Measurements from ENCODE around the gene MTERF2. TPM values are rescaled to one million over a fixed set of nuclear protein-coding genes. Genes with fewer than 3 reads are reported as not detected.

The MTERF2 gene
- total RNA-seq, 8 experiments from 2014 or later = 12.2 to 25.3 (median 17.0) TPM

DNA sequence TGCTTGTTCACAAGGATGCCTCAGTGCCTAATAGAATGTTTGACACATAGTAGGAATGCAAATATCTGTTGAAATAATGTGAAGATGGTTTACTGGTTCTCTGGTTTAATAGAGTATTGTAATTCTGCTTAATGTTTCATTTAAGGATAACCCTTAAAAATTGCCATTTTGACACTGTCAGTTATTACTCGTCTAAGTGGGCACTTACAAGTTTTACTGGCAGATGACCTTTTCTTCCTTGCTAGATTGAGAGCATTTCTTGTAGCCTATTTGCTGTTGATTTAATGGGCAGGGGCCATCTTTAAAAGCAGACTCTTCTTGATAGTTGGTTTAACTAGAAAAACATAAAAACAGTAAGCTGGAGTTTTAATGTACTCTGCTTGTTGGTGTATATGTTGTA lies 29.4 kb downstream of the MTERF2 start:
- 0 to 60% (median 0%) methylated on average over 1 of the region's 1 CpG; no CpG with 5 or more reads in 2 of the 10 experiments for WGBS, 10 experiments
- H3K4me3 ChIP-seq = peak overlapping the region; percentile 76 to 97 (median 81)
- no peak for ATAC-seq (replicated peaks in 6 of 8)
- no peak overlapping the region for H3K27ac ChIP-seq
- in situ Hi-C loops (cut with MboI; ENCODE audit: low pct_unique_long_range_greater_than_20kb in 2 of 9, low sequenced_read_pairs in 9 of 9, unreplicated experiment in 9 of 9) = no loop called here
- H3K4me1 ChIP-seq (replicated peaks in 1 of 2) = peaks cover 4 to 5% of the 10 kb centered on the region in 2 donors

DNA sequence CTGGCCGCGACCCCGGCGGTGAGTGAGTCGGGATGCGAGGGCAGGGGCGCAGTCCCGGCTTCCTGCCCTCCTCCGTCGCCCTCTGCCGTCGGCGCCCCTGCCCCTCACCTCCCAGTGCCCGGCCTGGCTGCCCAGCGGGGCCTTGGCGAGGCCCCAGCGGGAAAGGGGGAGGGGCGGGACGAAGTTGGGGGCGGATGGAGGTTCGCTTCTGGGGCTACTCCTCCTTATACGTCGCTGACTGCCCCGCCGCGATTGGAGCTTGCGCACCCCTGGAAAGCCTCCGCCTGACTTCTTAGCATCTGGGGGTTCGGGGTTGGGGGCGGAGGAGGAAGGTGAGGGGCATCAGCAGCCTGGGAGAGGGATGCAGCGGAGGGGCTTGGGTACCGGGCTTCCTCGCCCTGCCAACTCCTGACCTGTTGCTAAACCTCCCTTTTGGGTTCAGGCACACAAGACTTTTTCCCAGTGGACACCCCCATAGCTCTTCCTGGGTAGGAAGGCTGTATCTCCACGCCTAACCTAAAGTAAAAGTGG lies 30.8 kb downstream of the MTERF2 start:
- in situ Hi-C loops (cut with MboI; ENCODE audit: low pct_unique_long_range_greater_than_20kb in 2 of 9, low sequenced_read_pairs in 9 of 9, unreplicated experiment in 9 of 9) = no loop called here
- H3K4me1 ChIP-seq (replicated peaks in 1 of 2) = peaks cover 4 to 5% of the 10 kb centered on the region in 2 donors
- WGBS, 10 experiments = no CpG with 5 or more reads among the region's 34 CpGs

DNA sequence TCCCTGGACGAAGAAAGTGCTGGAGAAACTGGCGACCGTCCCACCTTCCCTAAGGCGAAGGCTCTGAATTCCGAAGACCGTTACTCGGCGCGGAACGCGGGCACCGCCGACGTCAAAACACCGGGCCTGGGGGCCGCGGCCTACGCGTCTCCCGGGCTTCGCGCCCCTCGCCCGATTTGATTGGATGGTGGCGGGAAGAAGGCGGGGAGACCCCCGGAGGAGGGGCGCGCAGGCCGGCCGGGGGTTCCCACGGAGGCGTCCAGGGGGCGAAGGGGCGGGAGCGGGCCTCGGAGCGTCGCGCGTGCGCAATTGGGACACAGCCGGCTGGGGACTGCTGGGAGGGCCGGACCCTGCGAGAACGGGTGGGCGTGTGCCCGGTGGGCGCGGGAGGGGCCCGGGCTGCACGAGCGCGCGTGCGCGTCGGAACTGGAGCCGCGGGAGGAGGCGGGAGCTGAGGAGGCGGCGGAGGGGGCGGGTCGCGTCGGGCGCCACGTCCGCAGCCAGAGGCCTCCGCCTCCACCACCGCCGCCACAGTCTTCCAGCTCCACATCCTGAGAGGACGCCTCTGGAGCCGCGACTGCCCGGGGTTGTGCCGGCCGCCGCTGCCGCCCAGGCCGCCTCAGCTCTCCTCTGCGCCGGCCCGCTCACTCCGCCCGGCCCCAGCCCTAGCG lies 31.4 kb downstream of the MTERF2 start, which contains the start of gene TMEM263:
TMEM263 (plus strand) TSS at position 531 of the 671 bp plus-strand sequence. CDS start 11,210 bp downstream, outside the sequence.
- peak within 1 kb of the TSS; percentile 96 to 98 for H3K27ac ChIP-seq
- peaks cover 4 to 5% of the 10 kb centered on the region in 2 donors for H3K4me1 ChIP-seq (replicated peaks in 1 of 2)
- WGBS, 10 experiments = 0% methylated on average over 2 of the region's 88 CpGs; no CpG with 5 or more reads in 9 of the 10 experiments
- peak within 1 kb of the TSS; percentile 76 to 97 (median 81) for H3K4me3 ChIP-seq
- in situ Hi-C loops (cut with MboI; ENCODE audit: low pct_unique_long_range_greater_than_20kb in 2 of 9, low sequenced_read_pairs in 9 of 9, unreplicated experiment in 9 of 9) = no loop called here
- ATAC-seq (replicated peaks in 6 of 8) = peak; percentile 71 to 85 (median 80)

More for the DNA sequence above, 30.8 kb downstream of the MTERF2 start:
- H3K27ac ChIP-seq = peak overlapping the region; percentile 96 to 98
- ATAC-seq (replicated peaks in 6 of 8) = peak; percentile 23 to 59 (median 55)
- peak overlapping the region; percentile 76 to 97 (median 81) for H3K4me3 ChIP-seq

DNA sequence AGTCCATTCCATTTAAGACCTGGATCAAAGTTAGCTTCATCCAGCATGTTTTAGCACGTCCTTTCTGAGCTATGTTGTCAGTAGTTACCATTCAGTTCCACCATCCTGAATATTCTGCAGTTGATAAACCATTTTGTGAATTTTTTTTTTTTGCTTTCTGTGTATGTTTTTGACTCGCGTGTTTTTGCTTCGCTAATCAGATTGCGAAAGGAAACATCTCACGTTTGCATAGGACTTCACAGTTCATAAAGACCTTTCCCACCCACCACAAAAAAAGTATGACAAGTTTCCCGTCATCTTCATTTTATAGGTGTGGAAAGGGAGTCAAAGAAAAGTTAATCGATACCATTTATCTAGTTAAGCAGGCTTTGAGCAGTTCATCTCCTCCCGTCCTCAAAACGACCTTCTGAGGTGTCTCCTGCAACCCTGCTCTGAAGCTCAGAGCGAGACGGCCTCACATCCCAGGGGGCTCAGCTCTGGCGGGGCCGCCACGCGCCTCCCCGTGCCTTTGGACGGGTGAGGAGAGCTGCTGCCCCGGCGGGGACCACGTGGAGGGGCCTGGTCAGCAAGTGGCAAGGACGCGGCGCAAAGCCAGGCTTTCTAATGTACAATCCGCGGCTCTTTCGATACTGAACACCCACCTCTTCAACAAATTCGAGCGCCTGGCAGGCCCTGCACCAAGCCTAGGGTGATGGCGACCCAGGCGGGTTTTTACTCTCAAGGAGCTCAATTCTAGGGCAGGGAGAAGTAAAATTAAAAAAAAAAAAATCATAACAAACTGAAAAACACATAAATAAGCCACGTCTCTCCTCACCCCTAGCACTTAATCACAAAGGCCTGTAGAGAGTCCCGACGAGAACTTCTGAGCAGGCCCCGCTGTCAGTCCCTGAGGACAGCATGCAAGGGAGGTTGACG lies 32.2 kb downstream of the MTERF2 start:
- Histone ChIP-seq H3K4me3 (peak overlapping the region; percentile 41 to 97 (median 81)), H3K27ac (peak overlapping the region; percentile 64 to 77), H3K4me1 (replicated peaks in 1 of 2) (peaks cover 4 to 5% of the 10 kb centered on the region in 2 donors)
- ATAC-seq (replicated peaks in 6 of 8) = peak in 2 of 8 experiments; percentile 0 to 1
- WGBS, 10 experiments = 9 to 89% (median 79%) methylated on average over 2 to 28 of the region's 36 CpGs
- in situ Hi-C loops (cut with MboI; ENCODE audit: low pct_unique_long_range_greater_than_20kb in 2 of 9, low sequenced_read_pairs in 9 of 9, unreplicated experiment in 9 of 9) = no loop called here

DNA sequence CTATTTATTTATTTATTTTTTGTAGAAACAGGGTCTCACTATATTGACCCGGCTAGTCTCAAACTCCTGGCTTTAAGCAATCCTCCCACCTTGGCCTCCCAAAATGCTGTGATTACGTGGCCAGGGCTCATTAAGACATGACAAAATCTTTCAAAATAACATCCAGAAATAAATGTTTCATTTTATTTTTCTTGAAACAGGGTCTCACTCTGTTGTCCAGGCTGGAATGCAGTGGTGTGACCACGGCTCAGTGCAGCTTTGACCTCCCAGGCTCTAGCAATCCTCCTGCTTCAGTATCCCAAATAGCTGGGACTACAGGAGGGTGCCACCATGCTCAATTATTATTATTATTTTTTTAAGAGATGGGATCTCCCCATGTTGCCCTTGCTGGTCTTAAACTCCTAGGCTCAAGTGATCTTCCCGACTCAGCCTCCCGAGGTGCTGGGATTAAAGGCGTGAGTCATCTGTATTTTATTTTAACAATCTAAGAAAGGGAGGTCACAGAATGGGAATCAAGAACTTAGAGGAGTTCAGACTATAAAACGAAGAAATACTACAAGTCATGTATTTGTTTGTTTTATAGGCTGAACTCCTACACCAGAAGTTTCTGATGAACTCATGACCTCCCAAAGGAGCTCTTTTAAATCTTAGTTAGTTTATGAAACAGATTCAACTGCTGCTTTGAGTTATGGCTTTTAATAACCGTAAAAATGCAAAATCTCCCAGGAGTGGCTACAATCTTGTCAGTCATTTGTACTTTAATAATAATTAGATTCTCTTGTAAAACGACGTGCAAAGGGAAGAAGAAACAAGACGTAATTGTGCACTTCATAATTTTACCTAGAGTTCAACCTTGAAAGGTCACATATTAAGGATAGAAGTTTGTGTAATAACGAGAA lies 33.3 kb downstream of the MTERF2 start:
- no peak for ATAC-seq (replicated peaks in 6 of 8)
- Histone ChIP-seq H3K4me3 (no peak overlapping the region), H3K4me1 (replicated peaks in 1 of 2) (peaks cover 4 to 5% of the 10 kb centered on the region in 2 donors), H3K27ac (no peak overlapping the region)
- 26 to 100% (median 94%) methylated on average over 4 to 12 of the region's 12 CpGs for WGBS, 10 experiments
- in situ Hi-C loops (cut with MboI; ENCODE audit: low pct_unique_long_range_greater_than_20kb in 2 of 9, low sequenced_read_pairs in 9 of 9, unreplicated experiment in 9 of 9) = no loop called here

DNA sequence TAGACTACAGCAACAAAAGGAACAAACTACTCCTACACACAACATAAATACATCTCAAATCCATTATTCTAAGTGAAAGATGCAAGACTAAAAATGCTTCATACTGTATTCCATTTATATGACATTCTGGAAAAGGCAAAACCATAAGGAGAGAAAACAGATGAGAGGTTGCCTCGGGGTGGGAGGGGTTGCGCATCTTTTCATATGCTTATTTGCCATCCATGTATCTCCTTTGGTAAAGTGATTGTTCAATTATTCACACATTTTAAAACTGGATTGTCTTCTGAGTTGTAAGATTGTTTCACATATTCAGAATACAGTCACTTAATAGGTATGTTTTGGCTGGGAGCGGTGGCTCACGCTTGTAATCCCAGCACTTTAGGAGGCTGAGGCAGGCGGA lies 36.4 kb downstream of the MTERF2 start:
- Histone ChIP-seq H3K27ac (no peak overlapping the region), H3K4me3 (no peak overlapping the region), H3K4me1 (replicated peaks in 1 of 2) (peaks cover 4 to 5% of the 10 kb centered on the region in 2 donors)
- WGBS, 10 experiments = 39 to 100% (median 75%) methylated on average over 1 to 5 of the region's 5 CpGs; no CpG with 5 or more reads in 1 of the 10 experiments
- no peak for ATAC-seq (replicated peaks in 6 of 8)
- in situ Hi-C loops (cut with MboI; ENCODE audit: low pct_unique_long_range_greater_than_20kb in 2 of 9, low sequenced_read_pairs in 9 of 9, unreplicated experiment in 9 of 9) = no loop called here

DNA sequence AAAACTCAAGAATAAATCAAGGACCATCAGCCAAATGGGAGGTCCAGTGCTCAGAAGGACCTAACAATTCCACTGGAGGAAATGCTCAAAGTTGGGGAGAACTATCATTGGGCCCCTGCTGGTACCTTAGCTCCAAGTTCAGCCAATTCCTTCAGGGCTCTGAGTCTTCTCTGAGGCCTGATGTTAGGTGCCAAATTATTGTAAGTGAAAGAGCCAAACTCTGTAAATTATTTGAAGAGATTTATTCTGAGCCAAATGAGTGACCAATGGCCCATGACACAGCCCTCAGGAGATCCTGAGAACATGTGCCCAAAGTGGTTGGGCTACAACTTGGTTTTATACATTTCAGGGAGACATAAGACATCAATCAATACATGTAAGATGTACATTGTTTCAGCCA lies 39.5 kb downstream of the MTERF2 start:
- ATAC-seq (replicated peaks in 6 of 8) = no peak
- H3K4me1 ChIP-seq (replicated peaks in 1 of 2) = no peaks in the 10 kb centered on the region
- in situ Hi-C loops (cut with MboI; ENCODE audit: low pct_unique_long_range_greater_than_20kb in 2 of 9, low sequenced_read_pairs in 9 of 9, unreplicated experiment in 9 of 9) = no loop called here
- H3K27ac ChIP-seq = no peak overlapping the region
- no peak overlapping the region for H3K4me3 ChIP-seq

DNA sequence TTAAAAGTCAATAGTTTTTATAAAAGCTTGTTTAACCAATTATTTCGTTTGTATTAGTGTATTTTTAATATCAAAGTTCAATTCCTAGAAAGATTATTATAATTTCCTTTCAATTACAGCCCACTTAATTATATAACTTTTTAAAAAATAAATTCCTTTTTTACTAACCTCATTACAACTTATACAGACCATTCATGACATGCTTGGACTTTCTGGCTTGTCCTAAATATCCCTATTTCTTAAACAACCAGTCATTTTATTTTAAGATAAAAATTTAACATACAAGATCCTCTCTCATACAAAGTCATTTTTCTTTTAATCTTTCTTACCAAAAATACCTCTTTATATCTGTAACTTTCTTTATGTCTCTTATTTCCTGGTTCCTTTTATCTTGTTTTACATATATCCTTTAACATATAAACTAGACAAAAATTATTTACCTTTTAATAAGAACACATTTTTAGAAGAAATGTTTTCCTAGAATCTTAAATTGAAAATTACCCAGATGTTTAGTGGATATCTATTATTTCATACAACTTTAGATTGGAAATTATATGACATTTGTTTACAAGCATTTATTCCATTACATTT lies 41.6 kb downstream of the MTERF2 start:
- H3K27ac ChIP-seq = no peak overlapping the region
- no peak for ATAC-seq (replicated peaks in 6 of 8)
- no peak overlapping the region for H3K4me3 ChIP-seq
- in situ Hi-C loops (cut with MboI; ENCODE audit: low pct_unique_long_range_greater_than_20kb in 2 of 9, low sequenced_read_pairs in 9 of 9, unreplicated experiment in 9 of 9) = no loop called here
- H3K4me1 ChIP-seq (replicated peaks in 1 of 2) = no peaks in the 10 kb centered on the region
- 0 to 19% (median 0%) methylated on average over 1 of the region's 1 CpG; no CpG with 5 or more reads in 1 of the 10 experiments for WGBS, 10 experiments

DNA sequence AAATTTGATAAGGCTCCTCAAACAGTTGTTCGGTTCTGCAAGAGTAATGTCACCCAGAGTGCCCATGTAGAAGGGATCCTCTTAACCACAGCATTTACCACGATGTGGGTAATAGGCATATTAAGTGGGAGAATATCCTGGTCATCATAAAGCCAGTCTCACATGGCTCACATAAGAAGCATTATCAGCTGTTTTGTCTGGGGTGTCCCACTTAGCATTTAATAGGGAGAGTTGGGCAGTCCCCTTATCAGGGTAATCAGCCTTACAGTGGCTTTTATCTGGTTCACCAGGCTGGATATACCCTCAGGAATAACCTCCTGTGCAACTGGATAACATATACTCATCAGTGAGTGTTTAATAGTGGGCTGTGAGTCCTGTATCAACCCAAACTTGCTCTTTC lies 44.2 kb downstream of the MTERF2 start:
- H3K4me3 ChIP-seq = no peak overlapping the region
- in situ Hi-C loops (cut with MboI; ENCODE audit: low pct_unique_long_range_greater_than_20kb in 2 of 9, low sequenced_read_pairs in 9 of 9, unreplicated experiment in 9 of 9) = no loop called here
- 58 to 100% (median 82%) methylated on average over 1 to 2 of the region's 2 CpGs; no CpG with 5 or more reads in 2 of the 10 experiments for whole genome bisulfite sequencing, 10 experiments
- no peak overlapping the region for H3K27ac ChIP-seq
- no peak for ATAC-seq (replicated peaks in 6 of 8)
- H3K4me1 ChIP-seq (replicated peaks in 1 of 2) = no peaks in the 10 kb centered on the region

DNA sequence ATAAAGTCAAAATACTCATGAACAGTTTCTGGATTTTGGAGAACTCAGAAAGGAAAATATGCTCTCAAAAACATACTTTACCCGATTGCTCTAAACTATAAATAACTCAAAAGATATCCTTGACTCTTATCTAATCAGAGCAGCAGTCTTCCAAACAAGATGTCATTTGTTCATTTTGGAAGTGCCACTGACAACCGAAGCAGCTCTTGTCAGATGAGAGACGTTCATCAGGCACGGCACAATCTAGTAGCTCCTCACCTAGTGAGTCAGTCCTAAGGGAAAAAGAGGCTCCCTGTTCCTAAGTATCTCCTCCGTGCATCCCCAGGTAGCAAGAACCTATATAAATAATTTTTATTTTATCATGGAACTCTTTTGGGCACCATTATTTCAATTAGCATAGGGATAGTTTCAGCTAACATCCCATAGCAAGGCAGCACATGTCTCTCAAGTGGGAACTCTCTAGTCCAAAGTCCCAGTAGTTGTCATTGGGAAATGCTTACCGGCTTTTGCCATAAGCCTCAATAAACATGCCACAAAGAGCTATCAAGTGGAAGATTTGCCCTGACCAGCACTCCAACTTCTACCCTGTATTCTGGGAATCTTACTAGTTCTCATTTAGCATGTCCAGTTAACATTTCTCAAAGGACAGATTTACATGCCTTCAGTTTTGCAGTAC lies 45.3 kb downstream of the MTERF2 start:
- 43 to 94% (median 74%) methylated on average over 1 to 5 of the region's 6 CpGs for WGBS, 10 experiments

DNA sequence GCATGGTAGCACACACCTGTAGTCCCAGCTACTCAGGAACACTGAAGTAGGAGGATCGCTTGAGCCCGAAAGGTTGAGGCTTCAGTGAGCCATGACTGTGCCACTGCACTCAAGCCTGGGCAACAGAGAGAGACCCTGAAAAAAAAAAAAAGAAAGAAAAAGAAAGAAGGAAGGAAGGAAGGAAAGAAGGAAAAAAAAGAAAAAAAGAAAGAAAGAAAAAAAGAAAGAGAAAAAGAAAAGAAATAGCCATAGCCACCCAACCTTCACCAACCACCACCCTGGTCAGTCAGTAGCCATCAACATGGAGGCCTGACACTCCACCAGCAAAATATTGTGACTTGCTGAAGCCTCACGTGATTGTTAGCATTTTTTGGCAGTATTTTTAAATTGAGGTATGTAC lies 52.7 kb downstream of the MTERF2 start:
- no peaks in the 10 kb centered on the region for H3K4me1 ChIP-seq (replicated peaks in 1 of 2)
- 0 to 100% (median 80%) methylated on average over 1 to 3 of the region's 3 CpGs for WGBS, 10 experiments
- no peak overlapping the region for H3K27ac ChIP-seq
- ATAC-seq (replicated peaks in 6 of 8) = no peak
- no peak overlapping the region for H3K4me3 ChIP-seq
- in situ Hi-C loops (cut with MboI; ENCODE audit: low pct_unique_long_range_greater_than_20kb in 2 of 9, low sequenced_read_pairs in 9 of 9, unreplicated experiment in 9 of 9) = no loop called here

More for the DNA sequence above, 45.3 kb downstream of the MTERF2 start:
- in situ Hi-C loops (cut with MboI; ENCODE audit: low pct_unique_long_range_greater_than_20kb in 2 of 9, low sequenced_read_pairs in 9 of 9, unreplicated experiment in 9 of 9) = no loop called here
- no peaks in the 10 kb centered on the region for H3K4me1 ChIP-seq (replicated peaks in 1 of 2)
- H3K27ac ChIP-seq = no peak overlapping the region
- ATAC-seq (replicated peaks in 6 of 8) = no peak
- no peak overlapping the region for H3K4me3 ChIP-seq

Data from motor neuron (in vitro differentiated cells).